PC-9 (cell line): ENCODE data around the gene SETMAR.

Experiments
- EZH2 ChIP-seq: fragments of 200-600 bp; sonication (generic); IDR thresholded peaks from 2 replicates; pipeline ENCODE4 v1.8.0; 2017; ENCODE audit warnings: antibody characterized with exemption, low read depth
- TF ChIP-seq, protein P1 (sequence below): fragments of 200-600 bp; sonication (generic); conservative IDR thresholded peaks from 2 replicates; pipeline ENCODE4 v1.6.1; 2017; ENCODE audit warnings: mixed run types, antibody characterized with exemption, mild to moderate bottlenecking, moderate library complexity

DNA sequence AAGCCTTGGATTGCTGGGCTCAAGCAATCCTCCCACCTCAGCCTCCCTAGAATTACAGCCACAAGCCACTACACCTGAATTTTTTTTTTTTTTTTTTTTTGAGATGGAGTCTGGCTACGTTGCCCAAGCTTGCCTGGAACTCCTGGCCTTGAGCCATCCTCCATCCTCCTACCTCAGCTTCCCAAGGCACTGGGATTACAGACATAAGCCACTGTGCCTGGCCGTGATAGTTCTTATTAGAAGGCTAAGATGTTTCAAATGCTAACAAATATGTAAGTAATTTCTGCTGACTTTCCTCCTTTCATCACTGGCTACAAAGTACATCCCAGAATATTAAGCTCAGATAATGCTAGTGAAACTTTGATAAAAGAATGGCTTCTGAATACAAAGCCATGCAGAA, 5.7 kb upstream of the SETMAR start:
- TF ChIP-seq EZH2 = no peak
- TF ChIP-seq, protein P1, sequence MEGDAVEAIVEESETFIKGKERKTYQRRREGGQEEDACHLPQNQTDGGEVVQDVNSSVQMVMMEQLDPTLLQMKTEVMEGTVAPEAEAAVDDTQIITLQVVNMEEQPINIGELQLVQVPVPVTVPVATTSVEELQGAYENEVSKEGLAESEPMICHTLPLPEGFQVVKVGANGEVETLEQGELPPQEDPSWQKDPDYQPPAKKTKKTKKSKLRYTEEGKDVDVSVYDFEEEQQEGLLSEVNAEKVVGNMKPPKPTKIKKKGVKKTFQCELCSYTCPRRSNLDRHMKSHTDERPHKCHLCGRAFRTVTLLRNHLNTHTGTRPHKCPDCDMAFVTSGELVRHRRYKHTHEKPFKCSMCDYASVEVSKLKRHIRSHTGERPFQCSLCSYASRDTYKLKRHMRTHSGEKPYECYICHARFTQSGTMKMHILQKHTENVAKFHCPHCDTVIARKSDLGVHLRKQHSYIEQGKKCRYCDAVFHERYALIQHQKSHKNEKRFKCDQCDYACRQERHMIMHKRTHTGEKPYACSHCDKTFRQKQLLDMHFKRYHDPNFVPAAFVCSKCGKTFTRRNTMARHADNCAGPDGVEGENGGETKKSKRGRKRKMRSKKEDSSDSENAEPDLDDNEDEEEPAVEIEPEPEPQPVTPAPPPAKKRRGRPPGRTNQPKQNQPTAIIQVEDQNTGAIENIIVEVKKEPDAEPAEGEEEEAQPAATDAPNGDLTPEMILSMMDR = no peak
